Peyer's patch (tissue), 4 donors: ENCODE data around the gene TULP4.

Experiments used
- CTCF ChIP-seq, 6 experiments: fragments of 450-650 bp in 4 of 6; fragments of 200-600 bp in 2 of 6; sonication (generic) in 1 of 6; IDR thresholded peaks; one replicate each; pipeline ENCODE4 v1.5.1; 2017 to 2019; ENCODE audit warnings: antibody characterized with exemption in 6 of 6, mild to moderate bottlenecking in 3 of 6, moderate library complexity in 1 of 6
- POLR2A ChIP-seq, 2 donors: fragments of 450-650 bp; IDR thresholded peaks; one replicate each; pipeline ENCODE4 v1.5.1; 2017; ENCODE audit warnings: antibody characterized with exemption in 2 of 2, mild to moderate bottlenecking in 2 of 2, moderate library complexity in 2 of 2

GRCh38 chr6:158559338-158559894, 247.2 kb downstream of the TULP4 start:
- no peak for TF ChIP-seq POLR2A (IDR thresholded peaks at IDR 0.05)
- no peak for TF ChIP-seq CTCF (IDR thresholded peaks at IDR 0.05)
